ENCODE measurements around the gene FAM222B. TPM values are rescaled to one million over a fixed set of nuclear protein-coding genes. Genes with fewer than 3 reads are reported as not detected.

Gene FAM222B
- total and polyA plus RNA-seq, 9 of the 15 experiments (the other 6 are each of a cell fraction or from before 2014, with no cell fraction given): 4.0 to 34.6 (median 7.5) TPM

DNA sequence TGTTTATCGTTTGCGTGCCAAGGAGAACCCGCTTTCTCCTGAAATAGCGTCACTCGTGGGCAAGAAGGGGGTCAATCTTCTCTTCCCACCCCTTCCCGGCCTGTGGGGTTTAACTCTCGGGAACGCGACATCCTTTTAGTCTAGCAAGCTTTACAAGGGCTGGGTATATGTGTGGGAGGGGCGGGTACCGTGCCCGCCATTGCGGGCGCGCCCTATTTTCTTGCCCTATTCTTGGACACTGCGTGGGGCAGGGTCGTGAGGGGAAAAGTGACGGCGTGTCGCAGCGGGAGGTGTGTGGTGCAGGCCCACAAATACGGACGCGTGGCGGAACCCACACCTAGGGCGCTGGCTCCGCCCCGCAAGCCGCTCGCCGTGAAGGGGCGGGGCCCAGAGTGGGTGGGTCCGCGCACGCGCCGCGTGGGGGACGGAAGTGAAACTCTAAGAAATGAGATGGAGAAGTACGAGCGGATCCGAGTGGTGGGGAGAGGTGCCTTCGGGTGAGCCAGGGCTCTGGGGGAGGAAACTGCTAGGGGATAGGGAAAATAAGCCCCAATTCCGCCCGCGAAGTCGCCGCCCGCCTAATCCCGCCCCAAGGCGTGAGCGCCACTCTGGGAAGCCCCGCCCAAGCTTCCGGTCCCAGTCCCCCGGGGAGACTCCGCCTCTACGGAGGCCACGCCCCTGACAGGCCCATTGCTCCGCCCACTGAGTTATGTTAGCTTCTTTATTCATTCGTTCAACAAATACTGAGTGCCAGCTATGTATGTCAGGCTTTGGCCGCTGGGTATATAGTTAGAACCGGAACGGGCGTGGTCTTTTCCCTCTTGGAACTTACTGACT is 114.0 kb downstream of the FAM222B start, which contains the start of gene NEK8 (continued):
- TF ChIP-seq, protein P1, sequence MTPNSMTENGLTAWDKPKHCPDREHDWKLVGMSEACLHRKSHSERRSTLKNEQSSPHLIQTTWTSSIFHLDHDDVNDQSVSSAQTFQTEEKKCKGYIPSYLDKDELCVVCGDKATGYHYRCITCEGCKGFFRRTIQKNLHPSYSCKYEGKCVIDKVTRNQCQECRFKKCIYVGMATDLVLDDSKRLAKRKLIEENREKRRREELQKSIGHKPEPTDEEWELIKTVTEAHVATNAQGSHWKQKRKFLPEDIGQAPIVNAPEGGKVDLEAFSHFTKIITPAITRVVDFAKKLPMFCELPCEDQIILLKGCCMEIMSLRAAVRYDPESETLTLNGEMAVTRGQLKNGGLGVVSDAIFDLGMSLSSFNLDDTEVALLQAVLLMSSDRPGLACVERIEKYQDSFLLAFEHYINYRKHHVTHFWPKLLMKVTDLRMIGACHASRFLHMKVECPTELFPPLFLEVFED (CRISPR knock-in tag; conservative IDR thresholded peaks at IDR 0.05): peak; percentile 46; the same call in 1 of the 2 replicates
- no peak for TF ChIP-seq ZNF696 (CRISPR knock-in tag; conservative IDR thresholded peaks at IDR 0.05)
- TF ChIP-seq, protein P2, sequence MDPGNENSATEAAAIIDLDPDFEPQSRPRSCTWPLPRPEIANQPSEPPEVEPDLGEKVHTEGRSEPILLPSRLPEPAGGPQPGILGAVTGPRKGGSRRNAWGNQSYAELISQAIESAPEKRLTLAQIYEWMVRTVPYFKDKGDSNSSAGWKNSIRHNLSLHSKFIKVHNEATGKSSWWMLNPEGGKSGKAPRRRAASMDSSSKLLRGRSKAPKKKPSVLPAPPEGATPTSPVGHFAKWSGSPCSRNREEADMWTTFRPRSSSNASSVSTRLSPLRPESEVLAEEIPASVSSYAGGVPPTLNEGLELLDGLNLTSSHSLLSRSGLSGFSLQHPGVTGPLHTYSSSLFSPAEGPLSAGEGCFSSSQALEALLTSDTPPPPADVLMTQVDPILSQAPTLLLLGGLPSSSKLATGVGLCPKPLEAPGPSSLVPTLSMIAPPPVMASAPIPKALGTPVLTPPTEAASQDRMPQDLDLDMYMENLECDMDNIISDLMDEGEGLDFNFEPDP (CRISPR knock-in tag; IDR thresholded peaks at IDR 0.05): no peak

All from K562 (cell line).